ENCODE results near the gene GRB10. TPM values are rescaled to one million over a fixed set of nuclear protein-coding genes. Genes with fewer than 3 reads are reported as not detected.
A peak's percentile ranks its signal among the peaks of the same experiment; 100 is the strongest.

GRB10 gene
- total RNA-seq, 3 donors from 2014 or later = 56.8 to 71.1 (median 61.2) TPM

- no peak overlapping the region for H3K27ac ChIP-seq
- no peak for TF ChIP-seq POLR2A (IDR thresholded peaks at IDR 0.05)
- TF ChIP-seq POLR2AphosphoS5 (IDR thresholded peaks at IDR 0.05) = no peak
- TF ChIP-seq CTCF (IDR thresholded peaks at IDR 0.05) = no peak
- no peaks in the 10 kb centered on the region for H3K9me3 ChIP-seq
- no peaks in the 10 kb centered on the region for H3K27me3 ChIP-seq
- no peaks in the 10 kb centered on the region for H3K4me1 ChIP-seq
- intact Hi-C loops (cut with DNase I; ENCODE audit: low total_unique reads) = no loop called here
- no peak overlapping the region for H3K4me3 ChIP-seq
- no peaks in the 10 kb centered on the region for H3K36me3 ChIP-seq
- no peak for DNase-seq (ENCODE audit: low spot score in 2 of 2)
Measured at GRCh38 chr7:50745336-50745735, 37.4 kb downstream of the GRB10 start.

- Histone ChIP-seq H3K27ac (no peak overlapping the region), H3K27me3 (no peaks in the 10 kb centered on the region), H3K9me3 (no peaks in the 10 kb centered on the region), H3K4me3 (no peak overlapping the region), H3K36me3 (no peaks in the 10 kb centered on the region), H3K4me1 (no peaks in the 10 kb centered on the region)
- TF ChIP-seq CTCF (IDR thresholded peaks at IDR 0.05) (no peak), POLR2AphosphoS5 (IDR thresholded peaks at IDR 0.05) (no peak), POLR2A (IDR thresholded peaks at IDR 0.05) (no peak)
- DNase-seq (ENCODE audit: low spot score in 2 of 2) = no peak
- intact Hi-C loops (cut with DNase I; ENCODE audit: low total_unique reads) = no loop called here
Measured at GRCh38 chr7:50743893-50744292, 38.8 kb downstream of the GRB10 start.

- no peak overlapping the region for H3K27ac ChIP-seq
- TF ChIP-seq CTCF (IDR thresholded peaks at IDR 0.05) (no peak), POLR2A (IDR thresholded peaks at IDR 0.05) (no peak)
- intact Hi-C loops (cut with DNase I; ENCODE audit: low total_unique reads) = no loop called here
- DNase-seq (ENCODE audit: low spot score in 2 of 2) = no peak
- no peak overlapping the region for H3K4me3 ChIP-seq
- H3K36me3 ChIP-seq = no peaks in the 10 kb centered on the region
- H3K27me3 ChIP-seq = no peaks in the 10 kb centered on the region
- H3K4me1 ChIP-seq = no peaks in the 10 kb centered on the region
- no peaks in the 10 kb centered on the region for H3K9me3 ChIP-seq
Measured at GRCh38 chr7:50743016-50743415, 39.7 kb downstream of the GRB10 start.

- intact Hi-C loops (cut with DNase I; ENCODE audit: low total_unique reads) = no loop called here
- TF ChIP-seq POLR2A (IDR thresholded peaks at IDR 0.05) (no peak), CTCF (IDR thresholded peaks at IDR 0.05) (no peak), POLR2AphosphoS5 (IDR thresholded peaks at IDR 0.05) (no peak)
- no peak for DNase-seq (ENCODE audit: low spot score in 2 of 2)
- H3K27ac ChIP-seq = no peak overlapping the region
- no peak overlapping the region for H3K4me3 ChIP-seq
- no peaks in the 10 kb centered on the region for H3K36me3 ChIP-seq
- H3K9me3 ChIP-seq = no peaks in the 10 kb centered on the region
- no peaks in the 10 kb centered on the region for H3K4me1 ChIP-seq
- H3K27me3 ChIP-seq = no peaks in the 10 kb centered on the region
Measured at GRCh38 chr7:50742401-50742800, 40.3 kb downstream of the GRB10 start.

- no peak for DNase-seq (ENCODE audit: low spot score in 2 of 2)
- Histone ChIP-seq H3K9me3 (no peaks in the 10 kb centered on the region), H3K4me1 (no peaks in the 10 kb centered on the region), H3K4me3 (no peak overlapping the region), H3K36me3 (no peaks in the 10 kb centered on the region), H3K27me3 (no peaks in the 10 kb centered on the region), H3K27ac (peak overlapping the region; percentile 40 to 50)
- intact Hi-C loops (cut with DNase I; ENCODE audit: low total_unique reads) = no loop called here
- TF ChIP-seq POLR2AphosphoS5 (IDR thresholded peaks at IDR 0.05) (no peak), CTCF (IDR thresholded peaks at IDR 0.05) (no peak), POLR2A (IDR thresholded peaks at IDR 0.05) (no peak)
Measured at GRCh38 chr7:50739744-50740435, 42.8 kb downstream of the GRB10 start.

Measured in breast epithelium (tissue), 4 donors.